Peyer's patch (tissue), 4 donors: Measurements from ENCODE around the gene GADD45G.

Source experiments
- POLR2A ChIP-seq, 2 donors: fragments of 450-650 bp; IDR thresholded peaks; one replicate each; pipeline ENCODE4 v1.5.1; 2017; ENCODE audit warnings: antibody characterized with exemption in 2 of 2, mild to moderate bottlenecking in 2 of 2, moderate library complexity in 2 of 2
- TF ChIP-seq, protein P1 (sequence below), 6 experiments: fragments of 450-650 bp in 4 of 6; fragments of 200-600 bp in 2 of 6; sonication (generic) in 1 of 6; IDR thresholded peaks; one replicate each; pipeline ENCODE4 v1.5.1; 2017 to 2019; ENCODE audit warnings: antibody characterized with exemption in 6 of 6, mild to moderate bottlenecking in 3 of 6, moderate library complexity in 1 of 6

DNA sequence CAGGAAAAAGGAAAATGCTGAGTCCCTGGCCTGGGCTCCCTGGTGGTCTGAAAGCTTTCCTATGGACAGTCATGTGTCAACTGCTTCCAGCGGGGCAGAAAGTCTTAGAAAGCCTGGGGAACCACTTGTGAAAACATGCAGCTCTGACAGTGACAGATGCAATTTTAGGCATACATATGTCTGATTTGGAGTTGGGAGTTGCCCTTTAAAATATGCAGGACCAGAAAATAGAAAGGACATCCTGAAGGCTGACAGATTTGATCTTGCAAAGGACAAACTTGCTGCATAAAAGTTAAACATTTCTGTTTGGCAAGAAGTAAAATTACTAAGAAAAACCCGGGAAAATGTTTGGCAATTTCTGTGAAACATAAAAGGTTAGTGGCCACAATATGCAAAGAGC is 23.8 kb downstream of the GADD45G start:
- TF ChIP-seq, protein P1, sequence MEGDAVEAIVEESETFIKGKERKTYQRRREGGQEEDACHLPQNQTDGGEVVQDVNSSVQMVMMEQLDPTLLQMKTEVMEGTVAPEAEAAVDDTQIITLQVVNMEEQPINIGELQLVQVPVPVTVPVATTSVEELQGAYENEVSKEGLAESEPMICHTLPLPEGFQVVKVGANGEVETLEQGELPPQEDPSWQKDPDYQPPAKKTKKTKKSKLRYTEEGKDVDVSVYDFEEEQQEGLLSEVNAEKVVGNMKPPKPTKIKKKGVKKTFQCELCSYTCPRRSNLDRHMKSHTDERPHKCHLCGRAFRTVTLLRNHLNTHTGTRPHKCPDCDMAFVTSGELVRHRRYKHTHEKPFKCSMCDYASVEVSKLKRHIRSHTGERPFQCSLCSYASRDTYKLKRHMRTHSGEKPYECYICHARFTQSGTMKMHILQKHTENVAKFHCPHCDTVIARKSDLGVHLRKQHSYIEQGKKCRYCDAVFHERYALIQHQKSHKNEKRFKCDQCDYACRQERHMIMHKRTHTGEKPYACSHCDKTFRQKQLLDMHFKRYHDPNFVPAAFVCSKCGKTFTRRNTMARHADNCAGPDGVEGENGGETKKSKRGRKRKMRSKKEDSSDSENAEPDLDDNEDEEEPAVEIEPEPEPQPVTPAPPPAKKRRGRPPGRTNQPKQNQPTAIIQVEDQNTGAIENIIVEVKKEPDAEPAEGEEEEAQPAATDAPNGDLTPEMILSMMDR (IDR thresholded peaks at IDR 0.05): no peak
- no peak for TF ChIP-seq POLR2A (IDR thresholded peaks at IDR 0.05)
